Measurements from ENCODE around the gene TP53TG5. TPM values are rescaled to one million over a fixed set of nuclear protein-coding genes. Genes with fewer than 3 reads are reported as not detected.

TP53TG5 gene
- polyA plus RNA-seq, 1 donor (not counting 4 experiments of a cell fraction or from before 2014, with no cell fraction given): not detected

- dilution Hi-C loops (cut with MboI; ENCODE audit: extremely low pct_ligation_motif_present, low sequenced_read_pairs): no loop called here
- H3K4me3 ChIP-seq (ENCODE audit: control insufficient read depth in 2 of 3, extremely low read depth in 1 of 3, insufficient read depth in 2 of 3, low read depth in 1 of 3, low read length in 3 of 3): no peak overlapping the region
- peaks cover 2% of the 10 kb centered on the region for H4K20me1 ChIP-seq (ENCODE audit: control insufficient read depth, extremely low read depth, insufficient read depth, low read length)
- TF ChIP-seq CTCF (optimal IDR thresholded peaks at IDR 0.05 in 1 of 3, IDR thresholded peaks at IDR 0.05 in 1 of 3, conservative IDR thresholded peaks at IDR 0.05 in 1 of 3; ENCODE audit: extremely low read depth in 1 of 3, insufficient read depth in 2 of 3, low read length in 3 of 3): no peak
- TF ChIP-seq EZH2 (IDR thresholded peaks at IDR 0.05; ENCODE audit: low read length): no peak
- FAIRE-seq (no peak), DNase-seq (ENCODE audit: low read depth, low spot score) (no peak)
- H3K4me1 ChIP-seq (ENCODE audit: control insufficient read depth, extremely low read depth, insufficient read depth, low read length): no peaks in the 10 kb centered on the region
- no peak overlapping the region for H3K9ac ChIP-seq (ENCODE audit: control insufficient read depth, extremely low read depth, insufficient read depth, low read length)
- no peaks in the 10 kb centered on the region for H3K79me2 ChIP-seq (ENCODE audit: control insufficient read depth, insufficient read depth, low read length)
- H3K9me3 ChIP-seq (ENCODE audit: control insufficient read depth, low read depth, low read length): no peaks in the 10 kb centered on the region
- no peak overlapping the region for H2AFZ ChIP-seq (ENCODE audit: control insufficient read depth, low read length)
- no peak overlapping the region for H3K27ac ChIP-seq (ENCODE audit: control insufficient read depth, insufficient read depth, low read length)
- no peak overlapping the region for H3K4me2 ChIP-seq (ENCODE audit: control insufficient read depth, extremely low read depth, insufficient read depth, low read depth, low read length)
- peaks cover 31 to 33% of the 10 kb centered on the region in 2 experiments for H3K36me3 ChIP-seq (ENCODE audit: control insufficient read depth in 2 of 2, extremely low read depth in 1 of 2, insufficient read depth in 2 of 2, low read length in 2 of 2)
- H3K9me1 ChIP-seq (ENCODE audit: control insufficient read depth, extremely low read depth, insufficient read depth, low read length): no peaks in the 10 kb centered on the region
- no peaks in the 10 kb centered on the region for H3K27me3 ChIP-seq (ENCODE audit: control insufficient read depth, extremely low read depth, insufficient read depth, low read length)
Measured at GRCh38 chr20:45325371-45325770, 52.8 kb downstream of the TP53TG5 start.

GRCh38 chr20:45323731-45324130 is 54.4 kb downstream of the TP53TG5 start:
- H3K4me1 ChIP-seq (ENCODE audit: control insufficient read depth, extremely low read depth, insufficient read depth, low read length): peaks cover 4% of the 10 kb centered on the region
- H3K4me2 ChIP-seq (ENCODE audit: control insufficient read depth, extremely low read depth, insufficient read depth, low read depth, low read length): no peak overlapping the region
- dilution Hi-C loops (cut with MboI; ENCODE audit: extremely low pct_ligation_motif_present, low sequenced_read_pairs): no loop called here
- no peaks in the 10 kb centered on the region for H3K79me2 ChIP-seq (ENCODE audit: control insufficient read depth, insufficient read depth, low read length)
- no peak overlapping the region for H2AFZ ChIP-seq (ENCODE audit: control insufficient read depth, low read length)
- H4K20me1 ChIP-seq (ENCODE audit: control insufficient read depth, extremely low read depth, insufficient read depth, low read length): peaks cover 2% of the 10 kb centered on the region
- no peak overlapping the region for H3K9ac ChIP-seq (ENCODE audit: control insufficient read depth, extremely low read depth, insufficient read depth, low read length)
- DNase-seq (ENCODE audit: low read depth, low spot score) (no peak), FAIRE-seq (no peak)
- H3K4me3 ChIP-seq (ENCODE audit: control insufficient read depth in 2 of 3, extremely low read depth in 1 of 3, insufficient read depth in 2 of 3, low read depth in 1 of 3, low read length in 3 of 3): no peak overlapping the region
- peaks cover 17 to 22% of the 10 kb centered on the region in 2 experiments for H3K36me3 ChIP-seq (ENCODE audit: control insufficient read depth in 2 of 2, extremely low read depth in 1 of 2, insufficient read depth in 2 of 2, low read length in 2 of 2)
- H3K9me3 ChIP-seq (ENCODE audit: control insufficient read depth, low read depth, low read length): no peaks in the 10 kb centered on the region
- no peaks in the 10 kb centered on the region for H3K9me1 ChIP-seq (ENCODE audit: control insufficient read depth, extremely low read depth, insufficient read depth, low read length)
- H3K27me3 ChIP-seq (ENCODE audit: control insufficient read depth, extremely low read depth, insufficient read depth, low read length): no peaks in the 10 kb centered on the region
- no peak overlapping the region for H3K27ac ChIP-seq (ENCODE audit: control insufficient read depth, insufficient read depth, low read length)
- no peak for TF ChIP-seq CTCF (optimal IDR thresholded peaks at IDR 0.05 in 1 of 3, IDR thresholded peaks at IDR 0.05 in 1 of 3, conservative IDR thresholded peaks at IDR 0.05 in 1 of 3; ENCODE audit: extremely low read depth in 1 of 3, insufficient read depth in 2 of 3, low read length in 3 of 3)
- no peak for TF ChIP-seq EZH2 (IDR thresholded peaks at IDR 0.05; ENCODE audit: low read length)

Data from keratinocyte (primary cell).